ENCODE measurements around the gene BHLHE41. TPM values are rescaled to one million over a fixed set of nuclear protein-coding genes. Genes with fewer than 3 reads are reported as not detected.
A peak's percentile ranks its signal among the peaks of the same experiment; 100 is the strongest.

BHLHE41 gene
- total and polyA plus RNA-seq, 8 donors, result 0.29 to 4.7 (median 1.8) TPM; not detected in 1

GRCh38 chr12:26077915-26078702, 46.7 kb downstream of the BHLHE41 start:
- TF ChIP-seq CTCF (IDR thresholded peaks at IDR 0.05) (no peak), POLR2A (IDR thresholded peaks at IDR 0.05) (no peak), POLR2AphosphoS5 (IDR thresholded peaks at IDR 0.05) (no peak), EP300 (IDR thresholded peaks at IDR 0.05) (no peak)
- Histone ChIP-seq H3K4me1 (no peaks in the 10 kb centered on the region), H3K27ac (no peak overlapping the region), H3K27me3 (no peaks in the 10 kb centered on the region), H3K4me3 (no peak overlapping the region), H3K36me3 (peaks cover 0 to 14% (median 0%) of the 10 kb centered on the region in 4 donors), H3K9me3 (peaks cover 0 to 8% (median 3%) of the 10 kb centered on the region in 4 donors)
- DNase-seq, result peak in 1 of 2 donors; percentile 62
- intact Hi-C loops (cut with DNase I; ENCODE audit: low total_unique reads), result no loop called here
- 78 to 87% (median 82%) methylated on average over 2 of the region's 2 CpGs for WGBS, 5 donors

Other genes starting within 250 kb of the BHLHE41 start
- 10 to 100 TPM in 4 of 5 donors, 1 to 10 TPM in 1; 4.6 to 66.8 (median 18.7) TPM for gene RASSF8, start 166.4 kb downstream of the BHLHE41 start, total RNA-seq
- 1 to 10 TPM; 3.7 to 6.0 (median 4.1) TPM for gene RASSF8, start 166.4 kb downstream of the BHLHE41 start, polyA plus RNA-seq
- gene SSPN, start 70.5 kb upstream of the BHLHE41 start, total RNA-seq, result 10 to 100 TPM in 4 of 5 donors, 1 to 10 TPM in 1; 3.5 to 52.4 (median 23.3) TPM
- gene SSPN, start 70.5 kb upstream of the BHLHE41 start, polyA plus RNA-seq, result 1 to 10 TPM; 1.8 to 3.1 (median 2.1) TPM

All from stomach (tissue), 9 donors.